PFSK-1 (cell line): Measurements from ENCODE around the gene UQCR11.

Source experiments
- FOXP2 ChIP-seq: optimal IDR thresholded peaks from 2 replicates; pipeline ENCODE3; 2011; ENCODE audit warnings: borderline replicate concordance, control low read depth, inconsistent platforms; ENCODE audit not compliant: insufficient read depth; ENCODE audit errors: extremely low read length, extremely low read depth
- POLR2AphosphoS5 ChIP-seq: IDR thresholded peaks from 2 replicates; pipeline ENCODE4 v1.6.1; 2012; ENCODE audit warnings: low read depth, mild to moderate bottlenecking, control low read depth, low read length, moderate library complexity
- SIN3A ChIP-seq: IDR thresholded peaks from 2 replicates; pipeline ENCODE4 v1.6.1; 2012; ENCODE audit warnings: mild to moderate bottlenecking, low read length, moderate library complexity, borderline replicate concordance; ENCODE audit not compliant: insufficient read depth
- TAF1 ChIP-seq: IDR thresholded peaks from 2 replicates; pipeline ENCODE4 v1.6.1; 2012; ENCODE audit warnings: low read length, control low read depth, borderline replicate concordance; ENCODE audit not compliant: insufficient read depth
- TF ChIP-seq, protein P1 (sequence below), 2 experiments: IDR thresholded peaks; 2 replicates each; pipeline versions ENCODE4 v1.6.1 to v1.8.0; 2011 to 2012; ENCODE audit warnings: low read depth in 2 of 2, low read length in 2 of 2, control low read depth in 1 of 2, inconsistent platforms in 1 of 2, mild to moderate bottlenecking in 1 of 2, moderate library complexity in 1 of 2; ENCODE audit not compliant: insufficient read depth in 1 of 2

Gene UQCR11

GRCh38 chr19:1650650-1651567 is 45.6 kb upstream of the UQCR11 start:
- TF ChIP-seq SIN3A (no peak), POLR2AphosphoS5 (no peak), TAF1 (no peak), FOXP2 (no peak)
- TF ChIP-seq, protein P1, sequence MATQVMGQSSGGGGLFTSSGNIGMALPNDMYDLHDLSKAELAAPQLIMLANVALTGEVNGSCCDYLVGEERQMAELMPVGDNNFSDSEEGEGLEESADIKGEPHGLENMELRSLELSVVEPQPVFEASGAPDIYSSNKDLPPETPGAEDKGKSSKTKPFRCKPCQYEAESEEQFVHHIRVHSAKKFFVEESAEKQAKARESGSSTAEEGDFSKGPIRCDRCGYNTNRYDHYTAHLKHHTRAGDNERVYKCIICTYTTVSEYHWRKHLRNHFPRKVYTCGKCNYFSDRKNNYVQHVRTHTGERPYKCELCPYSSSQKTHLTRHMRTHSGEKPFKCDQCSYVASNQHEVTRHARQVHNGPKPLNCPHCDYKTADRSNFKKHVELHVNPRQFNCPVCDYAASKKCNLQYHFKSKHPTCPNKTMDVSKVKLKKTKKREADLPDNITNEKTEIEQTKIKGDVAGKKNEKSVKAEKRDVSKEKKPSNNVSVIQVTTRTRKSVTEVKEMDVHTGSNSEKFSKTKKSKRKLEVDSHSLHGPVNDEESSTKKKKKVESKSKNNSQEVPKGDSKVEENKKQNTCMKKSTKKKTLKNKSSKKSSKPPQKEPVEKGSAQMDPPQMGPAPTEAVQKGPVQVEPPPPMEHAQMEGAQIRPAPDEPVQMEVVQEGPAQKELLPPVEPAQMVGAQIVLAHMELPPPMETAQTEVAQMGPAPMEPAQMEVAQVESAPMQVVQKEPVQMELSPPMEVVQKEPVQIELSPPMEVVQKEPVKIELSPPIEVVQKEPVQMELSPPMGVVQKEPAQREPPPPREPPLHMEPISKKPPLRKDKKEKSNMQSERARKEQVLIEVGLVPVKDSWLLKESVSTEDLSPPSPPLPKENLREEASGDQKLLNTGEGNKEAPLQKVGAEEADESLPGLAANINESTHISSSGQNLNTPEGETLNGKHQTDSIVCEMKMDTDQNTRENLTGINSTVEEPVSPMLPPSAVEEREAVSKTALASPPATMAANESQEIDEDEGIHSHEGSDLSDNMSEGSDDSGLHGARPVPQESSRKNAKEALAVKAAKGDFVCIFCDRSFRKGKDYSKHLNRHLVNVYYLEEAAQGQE (IDR thresholded peaks at IDR 0.05; ENCODE audit: insufficient read depth in 1 of 2, low read depth in 2 of 2, low read length in 2 of 2): no peak

GRCh38 chr19:1649706-1650649 is 44.7 kb upstream of the UQCR11 start:
- no peak for TF ChIP-seq TAF1
- no peak for TF ChIP-seq POLR2AphosphoS5
- no peak for TF ChIP-seq SIN3A
- TF ChIP-seq, protein P1 (IDR thresholded peaks at IDR 0.05; ENCODE audit: insufficient read depth in 1 of 2, low read depth in 2 of 2, low read length in 2 of 2): no peak
- TF ChIP-seq FOXP2: no peak

- TF ChIP-seq POLR2AphosphoS5: no peak
- no peak for TF ChIP-seq TAF1
- no peak for TF ChIP-seq SIN3A
- TF ChIP-seq, protein P1 (IDR thresholded peaks at IDR 0.05; ENCODE audit: insufficient read depth in 1 of 2, low read depth in 2 of 2, low read length in 2 of 2): no peak
- no peak for TF ChIP-seq FOXP2
Measured at GRCh38 chr19:1648920-1649541, 43.8 kb upstream of the UQCR11 start.

- TF ChIP-seq, protein P1 (IDR thresholded peaks at IDR 0.05; ENCODE audit: insufficient read depth in 1 of 2, low read depth in 2 of 2, low read length in 2 of 2): no peak
- TF ChIP-seq SIN3A (no peak), FOXP2 (no peak), POLR2AphosphoS5 (no peak), TAF1 (no peak)
Measured at GRCh38 chr19:1648459-1648849, 43.2 kb upstream of the UQCR11 start.
